Right lobe of liver (tissue), 4 donors: ENCODE results near the gene SLC26A11.

ENCODE experiments used
- CTCF ChIP-seq, 4 donors: fragments of 200-600 bp in 3 of 4; fragments of 450-650 bp in 1 of 4; IDR thresholded peaks; one replicate each; pipeline versions ENCODE4 v1.5.1 to v1.8.0; 2016 to 2022; ENCODE audit warnings: antibody characterized with exemption in 4 of 4, mild to moderate bottlenecking in 2 of 4
- POLR2A ChIP-seq: fragments of 450-650 bp; IDR thresholded peaks from one replicate; pipeline ENCODE4 v1.6.1; 2017; ENCODE audit warnings: antibody characterized with exemption, mild to moderate bottlenecking
- donor health status: DM: no; HTN: no; CAD: no.
- donor health status: DM: no; HTN: no; CAD: no.
- donor health status: DM: no; HTN: yes; CAD: no.

- TF ChIP-seq CTCF (IDR thresholded peaks at IDR 0.05) (no peak), POLR2A (no peak)
Measured at GRCh38 chr17:80208050-80208449, 12.2 kb upstream of the SLC26A11 start.
